Endothelial cell of hepatic sinusoid (primary cell): ENCODE results near the gene MRM3.
"Not testable (repeated sequence)": the region's sequence is repeated elsewhere in the genome, so short reads cannot be mapped to it uniquely, and the experiment has no call there.

Experiments used
- in situ Hi-C: cut with HindIII; loops from 2 replicates; pipeline ENCODE4 v1.10.0; 2017; ENCODE audit warnings: low sequenced_read_pairs

The MRM3 gene

DNA sequence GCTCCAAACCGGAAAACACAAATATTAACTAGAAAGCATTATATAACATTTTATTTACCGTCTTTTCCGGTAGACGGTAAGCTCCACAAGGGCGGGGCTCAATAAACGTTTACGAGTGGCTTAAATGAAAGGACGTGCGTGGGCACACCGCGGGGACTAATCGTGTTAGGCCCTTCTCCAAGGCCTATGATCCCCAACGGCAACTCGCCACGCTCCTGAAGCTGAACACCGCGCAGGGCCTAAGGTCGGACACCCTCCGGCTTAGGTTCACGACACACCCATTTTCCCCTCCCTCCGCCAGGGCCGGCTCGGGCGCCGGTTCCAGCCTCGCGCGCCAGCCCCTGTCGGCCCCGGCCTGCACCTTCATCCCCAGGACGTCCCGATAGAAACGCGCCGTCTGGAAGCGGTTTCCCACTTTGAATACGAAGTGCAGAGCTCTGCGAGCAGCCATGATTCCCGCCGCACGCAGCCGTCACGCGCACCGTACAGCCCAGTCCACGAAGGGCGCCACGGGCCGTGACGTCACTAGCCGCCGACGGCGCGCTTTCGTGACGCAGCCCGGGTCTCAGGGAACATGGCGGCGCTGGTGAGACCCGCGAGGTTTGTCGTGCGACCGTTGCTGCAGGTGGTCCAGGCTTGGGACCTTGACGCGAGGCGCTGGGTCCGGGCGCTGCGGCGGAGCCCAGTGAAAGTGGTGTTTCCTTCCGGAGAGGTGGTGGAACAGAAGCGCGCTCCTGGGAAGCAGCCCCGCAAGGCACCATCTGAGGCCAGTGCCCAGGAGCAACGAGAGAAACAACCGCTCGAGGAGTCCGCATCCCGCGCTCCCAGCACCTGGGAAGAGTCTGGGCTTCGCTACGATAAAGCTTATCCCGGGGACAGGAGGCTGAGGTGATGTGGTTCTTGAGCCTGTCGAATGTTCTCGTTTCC lies at the start of gene MRM3, which contains the start of gene GLOD4:
Gene MRM3, plus strand, starts transcription at position 549 of the 927 bp plus-strand sequence. Its CDS starts 26 bp downstream, at position 575.
Gene GLOD4, minus strand, starts transcription at position 476 of the 927 bp plus-strand sequence. Its CDS starts 25 bp downstream, at position 451.
- in situ Hi-C loops = no loop called here

DNA sequence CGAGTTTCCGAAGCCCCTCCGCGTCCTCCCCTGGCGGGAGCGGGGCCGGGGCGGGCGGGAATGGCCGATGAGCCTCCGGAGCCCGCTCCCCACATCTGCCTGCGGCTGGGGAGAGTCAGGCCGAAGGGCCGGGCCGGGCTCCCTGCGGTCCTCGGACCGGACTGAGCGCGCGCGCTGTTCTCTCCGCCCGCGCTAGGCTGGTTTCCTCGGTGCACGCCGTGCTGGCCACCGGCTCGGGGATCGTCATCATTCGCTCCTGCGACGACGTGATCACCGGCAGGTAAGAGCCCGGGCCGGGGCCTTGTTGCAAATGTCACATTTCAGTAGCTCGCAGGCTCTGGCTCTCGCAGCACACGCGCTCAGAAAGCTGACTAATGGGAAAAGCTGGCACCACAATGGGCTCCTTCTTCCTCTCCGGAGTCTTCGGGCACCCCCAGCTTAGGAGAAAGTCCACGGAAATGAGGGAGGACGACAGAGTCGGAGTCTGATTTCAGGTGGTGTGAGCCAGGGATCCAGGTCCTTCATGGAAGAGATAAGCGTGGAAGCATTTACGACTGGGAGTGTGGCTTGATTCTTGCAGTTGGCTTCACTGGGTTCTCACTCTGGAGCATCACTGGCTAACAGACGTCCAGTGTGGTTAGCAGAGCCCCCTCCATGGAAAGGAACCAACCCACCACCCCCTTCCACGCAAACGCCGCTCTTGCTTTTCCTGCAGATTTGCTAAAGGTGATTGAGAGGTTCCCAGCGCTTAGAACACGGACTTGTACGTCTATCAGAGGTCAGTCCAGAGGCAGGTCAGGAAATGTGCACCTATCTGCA lies 49.0 kb upstream of the MRM3 start:
- in situ Hi-C loops = no loop called here

DNA sequence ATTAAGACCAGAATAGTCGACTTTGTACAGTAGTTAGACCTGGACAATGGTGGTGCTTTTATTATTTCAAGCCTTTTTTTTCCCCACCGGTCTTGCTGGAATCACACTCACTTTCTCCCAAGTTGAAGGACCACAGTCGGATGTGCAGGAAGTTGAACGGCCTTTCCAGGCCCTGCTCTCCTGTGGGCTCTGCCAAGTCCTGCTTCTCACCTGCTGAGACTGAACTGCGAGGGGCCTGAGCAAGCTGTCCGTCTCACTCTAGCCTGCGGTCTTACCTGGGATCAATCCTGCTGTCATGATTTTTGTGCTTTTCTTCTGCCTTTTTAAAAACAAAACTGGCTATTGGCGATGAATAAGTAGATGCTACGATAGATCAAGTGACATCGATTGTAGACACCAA lies 48.4 kb upstream of the MRM3 start:
- in situ Hi-C loops = no loop called here

GRCh38 chr17:737561-738113 lies 44.5 kb upstream of the MRM3 start:
- in situ Hi-C loops = no loop called here

DNA sequence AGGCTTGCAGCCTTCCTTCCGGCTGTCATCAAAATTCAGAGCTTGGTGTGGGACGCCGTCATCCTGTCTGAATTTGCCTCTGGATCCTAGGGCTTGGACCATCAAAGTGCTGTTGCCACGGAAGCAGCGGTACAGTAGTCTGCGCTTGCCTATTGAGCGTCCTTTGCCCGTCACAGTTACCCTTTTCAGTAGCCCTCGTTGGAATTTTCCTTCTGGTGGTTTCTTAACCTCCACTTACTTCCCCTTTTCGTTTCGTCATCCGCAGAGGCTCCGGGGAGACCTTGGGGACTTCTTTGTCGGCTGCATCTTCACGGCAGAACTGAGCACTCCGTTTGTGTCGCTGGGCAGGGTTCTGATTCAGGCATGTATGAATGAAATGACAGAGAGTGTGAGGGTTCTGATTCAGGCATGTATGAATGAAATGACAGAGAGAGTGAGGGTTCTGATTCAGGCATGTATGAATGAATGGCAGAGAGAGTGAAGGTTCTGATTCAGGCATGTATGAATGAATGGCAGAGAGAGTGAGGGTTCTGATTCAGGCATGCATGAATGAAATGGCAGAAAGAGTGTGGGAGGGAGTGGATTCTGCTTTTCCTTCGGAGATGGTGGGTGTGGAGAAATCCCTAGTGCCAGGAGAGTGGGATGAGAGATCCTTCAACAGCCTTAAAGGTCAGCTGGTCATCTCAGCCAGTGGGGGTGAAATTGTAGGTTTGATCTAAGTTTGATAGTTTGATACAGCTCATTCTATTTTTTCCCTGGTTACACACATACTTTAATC lies 41.7 kb upstream of the MRM3 start:
- in situ Hi-C loops = no loop called here

- in situ Hi-C loops = no loop called here
These were observed 39.9 kb upstream of the MRM3 start for GRCh38 chr17:742147-742793.

DNA sequence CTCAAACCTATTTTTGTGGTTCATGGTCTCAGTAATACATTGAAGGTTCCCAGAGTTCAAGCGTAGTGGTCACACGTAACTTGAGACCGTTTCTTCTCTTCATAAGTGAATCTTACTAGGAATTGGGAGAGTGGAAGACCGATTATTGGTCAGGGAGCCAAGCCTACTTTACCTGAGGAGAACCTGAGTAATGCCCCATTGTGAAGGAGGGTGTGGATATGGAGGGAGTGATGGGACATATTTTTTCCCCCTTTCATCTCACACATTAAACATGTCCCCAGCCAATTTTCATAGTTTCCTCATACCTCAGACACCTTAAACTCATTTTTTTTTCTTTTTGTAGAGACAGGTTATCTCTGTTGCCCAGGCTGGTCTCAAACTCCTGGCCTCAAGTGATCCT lies 39.0 kb upstream of the MRM3 start:
- in situ Hi-C loops = no loop called here

- in situ Hi-C loops = no loop called here
These were observed 37.2 kb upstream of the MRM3 start for GRCh38 chr17:744937-745336.

DNA sequence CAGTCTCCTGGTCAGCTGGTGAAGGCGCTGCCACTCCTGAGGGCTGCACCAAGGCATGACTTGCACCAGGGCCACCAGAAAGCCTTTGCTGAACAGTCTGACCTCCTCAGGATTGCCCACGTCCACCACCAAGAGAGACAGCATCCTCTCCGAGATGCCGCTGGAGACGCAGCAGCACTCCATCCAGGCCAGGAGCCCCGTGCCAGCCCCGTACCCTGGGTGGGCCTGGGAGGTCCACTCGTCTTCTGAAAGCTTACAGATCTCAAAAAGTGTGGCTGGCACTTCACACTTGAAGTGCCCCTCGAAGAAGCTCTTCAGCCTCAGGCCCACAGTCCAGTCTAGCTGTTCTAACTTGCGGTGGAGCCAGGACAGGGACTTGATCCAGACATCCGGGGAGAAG lies 36.7 kb upstream of the MRM3 start:
- in situ Hi-C loops = no loop called here

- in situ Hi-C loops = no loop called here
These were observed 36.0 kb upstream of the MRM3 start for GRCh38 chr17:746181-746580.

- in situ Hi-C loops = no loop called here
These were observed 35.1 kb upstream of the MRM3 start for GRCh38 chr17:746783-747629.

DNA sequence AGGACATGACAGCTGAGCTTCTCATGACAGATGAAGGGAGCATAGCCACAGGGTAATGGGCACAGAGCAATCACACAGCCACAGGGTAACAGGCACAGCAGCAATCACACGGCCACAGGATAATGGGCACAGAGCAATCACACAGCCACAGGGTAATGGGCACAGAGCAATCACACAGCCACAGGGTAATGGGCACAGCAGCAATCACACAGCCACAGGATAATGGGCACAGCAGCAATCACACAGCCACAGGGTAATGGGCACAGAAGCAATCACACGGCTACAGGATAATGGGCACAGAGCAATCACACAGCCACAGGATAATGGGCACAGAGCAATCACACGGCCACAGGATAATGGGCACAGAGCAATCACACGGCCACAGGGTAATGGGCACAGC lies 33.5 kb upstream of the MRM3 start:
- in situ Hi-C loops = not testable (repeated sequence)

DNA sequence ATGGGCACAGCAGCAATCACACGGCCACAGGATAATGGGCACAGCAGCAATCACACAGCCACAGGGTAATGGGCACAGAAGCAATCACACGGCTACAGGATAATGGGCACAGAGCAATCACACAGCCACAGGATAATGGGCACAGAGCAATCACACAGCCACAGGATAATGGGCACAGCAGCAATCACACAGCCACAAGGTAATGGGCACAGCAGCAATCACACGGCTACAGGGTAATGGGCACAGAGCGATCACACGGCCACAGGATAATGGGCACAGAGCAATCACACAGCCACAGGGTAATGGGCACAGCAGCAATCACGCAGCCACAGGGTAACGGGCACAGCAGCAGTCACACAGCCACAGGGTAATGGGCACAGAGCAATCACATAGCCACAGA lies 32.8 kb upstream of the MRM3 start:
- in situ Hi-C loops = not testable (repeated sequence)

- in situ Hi-C loops = loop anchor here (10.0 kb wide), 1 partner anchor 146 kb away; no protein-coding TSS in a partner anchor
These were observed 31.6 kb upstream of the MRM3 start for GRCh38 chr17:750431-751037.

GRCh38 chr17:751269-752001 lies 30.7 kb upstream of the MRM3 start:
- in situ Hi-C loops = loop anchor here (10.0 kb wide), 1 partner anchor 147 kb away; no protein-coding TSS in a partner anchor

DNA sequence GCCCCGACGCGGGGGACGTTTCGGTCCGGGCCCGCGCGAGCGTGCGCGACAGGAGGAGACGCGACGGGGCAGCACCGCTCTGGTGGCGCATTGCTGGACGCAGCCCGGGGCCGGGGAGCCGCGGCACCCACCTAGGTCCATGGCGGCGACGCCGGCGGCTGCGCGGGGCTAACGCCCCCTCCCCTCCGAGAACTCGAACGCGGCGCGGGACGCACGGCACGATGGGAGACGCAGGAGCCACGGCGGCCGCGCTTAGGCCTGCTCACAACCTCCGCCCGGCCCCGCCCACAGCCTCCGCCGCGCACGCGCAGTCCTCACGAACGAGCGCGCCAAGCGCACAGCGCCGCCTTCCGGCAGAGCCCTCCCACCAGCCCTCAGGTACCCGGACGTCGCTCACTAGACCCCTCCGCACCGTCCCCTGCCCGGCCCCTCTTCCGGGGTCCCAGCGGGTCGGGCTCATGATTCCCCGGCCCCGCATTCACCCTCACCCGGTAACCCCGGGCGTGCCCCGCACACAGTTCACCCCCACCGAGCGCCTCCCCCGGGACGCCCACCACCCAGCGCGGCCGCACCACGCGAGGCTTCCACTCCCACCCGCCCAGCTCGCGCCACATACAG lies 30.0 kb upstream of the MRM3 start, which contains the start of gene GEMIN4:
Gene GEMIN4, minus strand, starts transcription at position 263 of the 618 bp plus-strand sequence. Its CDS starts 122 bp downstream, at position 141.
- in situ Hi-C loops = loop anchor here (10.0 kb wide), 1 partner anchor 147 kb away; no protein-coding TSS in a partner anchor

DNA sequence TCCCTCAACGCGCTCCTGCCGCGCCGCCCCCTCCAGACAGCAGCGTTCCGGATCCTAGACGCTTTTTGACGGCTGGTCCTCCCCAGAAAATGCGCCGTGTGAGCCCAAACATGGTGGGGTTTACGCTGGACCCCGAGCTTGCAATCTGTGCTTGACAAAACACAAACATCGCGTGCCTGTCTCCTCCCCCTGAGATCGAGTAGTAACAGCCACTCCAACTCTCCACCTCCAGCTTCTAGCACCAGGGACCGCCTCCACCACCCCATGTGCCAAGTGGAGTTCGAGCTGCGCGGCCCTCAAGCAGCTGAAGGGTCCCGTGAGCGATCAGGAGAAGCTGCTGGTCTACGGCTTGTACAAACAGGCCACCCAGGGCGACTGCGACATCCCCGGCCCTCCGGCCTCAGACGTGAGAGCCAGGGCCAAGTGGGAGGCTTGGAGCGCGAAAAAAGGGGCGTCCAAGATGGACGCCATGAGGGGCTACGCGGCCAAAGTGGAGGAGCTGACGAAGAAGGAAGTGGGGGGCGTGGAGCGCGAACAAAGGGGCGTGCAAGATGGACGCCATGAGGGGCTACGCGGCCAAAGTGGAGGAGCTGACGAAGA lies 29.4 kb upstream of the MRM3 start:
- in situ Hi-C loops = loop anchor here (10.0 kb wide), 1 partner anchor 148 kb away; no protein-coding TSS in a partner anchor
